SK-N-SH treated with all-trans-retinoic acid at 6 μM for 48 hours (cell line): ENCODE data around the gene H2BK1.

Experiments
- ARNTL ChIP-seq: fragments of 450-650 bp; formaldehyde crosslinking; IDR thresholded peaks from 2 replicates; pipeline ENCODE4 v1.5.0; 2020; ENCODE audit warnings: low read depth, mild to moderate bottlenecking, moderate library complexity, borderline replicate concordance
- BACH2 ChIP-seq: fragments of 250-450 bp; sonication (Bioruptor Pico); IDR thresholded peaks from 2 replicates; pipeline ENCODE4 v1.9.0; 2021; ENCODE audit warnings: mild to moderate bottlenecking, borderline replicate concordance
- ESRRG ChIP-seq: fragments of 250-450 bp; sonication (Bioruptor Pico); IDR thresholded peaks from 2 replicates; pipeline ENCODE4 v1.6.1; 2021; ENCODE audit warnings: mild to moderate bottlenecking
- GLIS3 ChIP-seq: fragments of 250-450 bp; sonication (Bioruptor Pico); IDR thresholded peaks from 2 replicates; pipeline ENCODE4 v1.5.0; 2020; ENCODE audit warnings: mild to moderate bottlenecking, moderate library complexity
- ISL1 ChIP-seq: fragments of 250-450 bp; sonication (Bioruptor Pico); IDR thresholded peaks from 2 replicates; pipeline ENCODE4 v2.1.2; 2022; ENCODE audit warnings: mild to moderate bottlenecking, moderate library complexity
- SNAI2 ChIP-seq: fragments of 250-450 bp; sonication (Bioruptor Pico); IDR thresholded peaks from 2 replicates; pipeline ENCODE4 v1.5.0; 2020; ENCODE audit warnings: mild to moderate bottlenecking, moderate library complexity
- TCF4 ChIP-seq: fragments of 250-450 bp; sonication (Bioruptor Pico); IDR thresholded peaks from 2 replicates; pipeline ENCODE4 v1.8.0; 2021; ENCODE audit warnings: mild to moderate bottlenecking, moderate library complexity, borderline replicate concordance
- ZFP3 ChIP-seq: fragments of 250-450 bp; sonication (Bioruptor Pico); IDR thresholded peaks from 2 replicates; pipeline ENCODE4 v1.5.0; 2020; ENCODE audit warnings: mild to moderate bottlenecking, moderate library complexity
- ZFP30 ChIP-seq: fragments of 450-650 bp; formaldehyde crosslinking; IDR thresholded peaks from 2 replicates; pipeline ENCODE4 v1.5.0; 2022; ENCODE audit warnings: mild to moderate bottlenecking, moderate library complexity
- ZNF565 ChIP-seq: fragments of 450-650 bp; formaldehyde crosslinking; conservative IDR thresholded peaks from 2 replicates; pipeline ENCODE4 v1.5.0; 2020; ENCODE audit warnings: low read depth, mild to moderate bottlenecking, moderate library complexity
- TF ChIP-seq, protein P1 (sequence below): fragments of 250-450 bp; sonication (Bioruptor Pico); IDR thresholded peaks from 2 replicates; pipeline ENCODE4 v1.8.0; 2020; ENCODE audit warnings: mild to moderate bottlenecking, moderate library complexity, borderline replicate concordance
- TF ChIP-seq, protein P2 (sequence below): fragments of 250-450 bp; sonication (Bioruptor Pico); IDR thresholded peaks from 2 replicates; pipeline ENCODE4 v1.5.0; 2020; ENCODE audit warnings: mild to moderate bottlenecking, moderate library complexity

DNA sequence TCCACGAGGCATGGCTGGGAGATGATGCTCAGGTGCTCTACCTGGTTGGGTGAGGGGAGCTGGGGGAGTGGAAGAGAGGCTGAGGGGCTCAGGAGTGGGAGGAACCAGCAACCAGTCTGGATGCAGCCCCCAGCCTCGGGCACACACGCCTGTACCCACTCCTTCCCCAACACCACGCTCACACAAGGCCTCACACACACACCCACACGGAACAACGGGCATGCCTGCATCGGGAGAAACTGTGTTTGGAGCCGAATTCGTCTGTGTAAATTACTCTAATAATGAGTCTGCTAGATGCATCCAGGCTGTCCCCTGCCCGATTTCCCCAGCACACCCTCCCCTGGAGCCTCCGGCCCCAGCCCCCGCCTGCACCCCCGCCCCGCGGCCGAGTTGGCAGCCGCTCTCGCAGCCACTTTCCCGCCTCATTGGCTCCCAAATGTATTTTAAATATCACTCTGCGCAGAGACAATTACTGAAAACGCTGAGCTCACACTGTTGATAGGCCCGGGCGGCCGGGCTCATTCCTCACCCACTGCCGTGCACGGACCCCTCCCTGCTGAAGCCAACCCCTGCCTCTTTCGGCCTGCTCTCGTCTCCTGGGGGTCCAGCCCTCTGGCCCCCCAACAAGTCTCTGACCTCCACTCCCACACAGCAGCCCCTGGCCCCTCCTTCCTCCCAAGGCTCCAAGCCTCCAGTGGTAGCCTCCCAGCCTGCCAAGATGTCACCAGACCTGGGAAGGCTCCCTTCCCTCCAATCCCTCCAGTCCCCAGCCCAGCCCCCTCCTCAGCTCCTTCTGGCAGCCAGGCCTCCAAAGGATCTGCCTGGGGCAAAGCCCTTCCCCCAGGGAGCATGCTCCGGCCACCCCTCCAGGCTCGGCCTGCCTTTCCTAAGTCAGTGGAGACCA, 11.1 kb downstream of the H2BK1 start:
- TF ChIP-seq BACH2 (CRISPR knock-in tag) (no peak), ARNTL (CRISPR knock-in tag) (no peak), TCF4 (CRISPR knock-in tag) (no peak), ISL1 (CRISPR knock-in tag) (no peak), SNAI2 (CRISPR knock-in tag) (no peak), GLIS3 (CRISPR knock-in tag) (no peak), ZFP30 (CRISPR knock-in tag) (no peak), ZNF565 (CRISPR knock-in tag) (no peak), ZFP3 (CRISPR knock-in tag) (no peak), ESRRG (CRISPR knock-in tag) (no peak)
- TF ChIP-seq, protein P1, sequence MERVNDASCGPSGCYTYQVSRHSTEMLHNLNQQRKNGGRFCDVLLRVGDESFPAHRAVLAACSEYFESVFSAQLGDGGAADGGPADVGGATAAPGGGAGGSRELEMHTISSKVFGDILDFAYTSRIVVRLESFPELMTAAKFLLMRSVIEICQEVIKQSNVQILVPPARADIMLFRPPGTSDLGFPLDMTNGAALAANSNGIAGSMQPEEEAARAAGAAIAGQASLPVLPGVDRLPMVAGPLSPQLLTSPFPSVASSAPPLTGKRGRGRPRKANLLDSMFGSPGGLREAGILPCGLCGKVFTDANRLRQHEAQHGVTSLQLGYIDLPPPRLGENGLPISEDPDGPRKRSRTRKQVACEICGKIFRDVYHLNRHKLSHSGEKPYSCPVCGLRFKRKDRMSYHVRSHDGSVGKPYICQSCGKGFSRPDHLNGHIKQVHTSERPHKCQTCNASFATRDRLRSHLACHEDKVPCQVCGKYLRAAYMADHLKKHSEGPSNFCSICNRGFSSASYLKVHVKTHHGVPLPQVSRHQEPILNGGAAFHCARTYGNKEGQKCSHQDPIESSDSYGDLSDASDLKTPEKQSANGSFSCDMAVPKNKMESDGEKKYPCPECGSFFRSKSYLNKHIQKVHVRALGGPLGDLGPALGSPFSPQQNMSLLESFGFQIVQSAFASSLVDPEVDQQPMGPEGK = no peak
- TF ChIP-seq, protein P2, sequence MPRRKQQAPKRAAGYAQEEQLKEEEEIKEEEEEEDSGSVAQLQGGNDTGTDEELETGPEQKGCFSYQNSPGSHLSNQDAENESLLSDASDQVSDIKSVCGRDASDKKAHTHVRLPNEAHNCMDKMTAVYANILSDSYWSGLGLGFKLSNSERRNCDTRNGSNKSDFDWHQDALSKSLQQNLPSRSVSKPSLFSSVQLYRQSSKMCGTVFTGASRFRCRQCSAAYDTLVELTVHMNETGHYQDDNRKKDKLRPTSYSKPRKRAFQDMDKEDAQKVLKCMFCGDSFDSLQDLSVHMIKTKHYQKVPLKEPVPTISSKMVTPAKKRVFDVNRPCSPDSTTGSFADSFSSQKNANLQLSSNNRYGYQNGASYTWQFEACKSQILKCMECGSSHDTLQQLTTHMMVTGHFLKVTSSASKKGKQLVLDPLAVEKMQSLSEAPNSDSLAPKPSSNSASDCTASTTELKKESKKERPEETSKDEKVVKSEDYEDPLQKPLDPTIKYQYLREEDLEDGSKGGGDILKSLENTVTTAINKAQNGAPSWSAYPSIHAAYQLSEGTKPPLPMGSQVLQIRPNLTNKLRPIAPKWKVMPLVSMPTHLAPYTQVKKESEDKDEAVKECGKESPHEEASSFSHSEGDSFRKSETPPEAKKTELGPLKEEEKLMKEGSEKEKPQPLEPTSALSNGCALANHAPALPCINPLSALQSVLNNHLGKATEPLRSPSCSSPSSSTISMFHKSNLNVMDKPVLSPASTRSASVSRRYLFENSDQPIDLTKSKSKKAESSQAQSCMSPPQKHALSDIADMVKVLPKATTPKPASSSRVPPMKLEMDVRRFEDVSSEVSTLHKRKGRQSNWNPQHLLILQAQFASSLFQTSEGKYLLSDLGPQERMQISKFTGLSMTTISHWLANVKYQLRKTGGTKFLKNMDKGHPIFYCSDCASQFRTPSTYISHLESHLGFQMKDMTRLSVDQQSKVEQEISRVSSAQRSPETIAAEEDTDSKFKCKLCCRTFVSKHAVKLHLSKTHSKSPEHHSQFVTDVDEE (CRISPR knock-in tag) = no peak
